GM19240 (cell line): ENCODE data around the gene ZNF560.
"Not testable (repeated sequence)": the region's sequence is repeated elsewhere in the genome, so short reads cannot be mapped to it uniquely, and the experiment has no call there.

Experiments
- DNase-seq: peaks from one replicate; pipeline ENCODE4 v3.0.0; 2011; ENCODE audit warnings: low spot score; ENCODE audit not compliant: insufficient read length

The ZNF560 gene

DNA sequence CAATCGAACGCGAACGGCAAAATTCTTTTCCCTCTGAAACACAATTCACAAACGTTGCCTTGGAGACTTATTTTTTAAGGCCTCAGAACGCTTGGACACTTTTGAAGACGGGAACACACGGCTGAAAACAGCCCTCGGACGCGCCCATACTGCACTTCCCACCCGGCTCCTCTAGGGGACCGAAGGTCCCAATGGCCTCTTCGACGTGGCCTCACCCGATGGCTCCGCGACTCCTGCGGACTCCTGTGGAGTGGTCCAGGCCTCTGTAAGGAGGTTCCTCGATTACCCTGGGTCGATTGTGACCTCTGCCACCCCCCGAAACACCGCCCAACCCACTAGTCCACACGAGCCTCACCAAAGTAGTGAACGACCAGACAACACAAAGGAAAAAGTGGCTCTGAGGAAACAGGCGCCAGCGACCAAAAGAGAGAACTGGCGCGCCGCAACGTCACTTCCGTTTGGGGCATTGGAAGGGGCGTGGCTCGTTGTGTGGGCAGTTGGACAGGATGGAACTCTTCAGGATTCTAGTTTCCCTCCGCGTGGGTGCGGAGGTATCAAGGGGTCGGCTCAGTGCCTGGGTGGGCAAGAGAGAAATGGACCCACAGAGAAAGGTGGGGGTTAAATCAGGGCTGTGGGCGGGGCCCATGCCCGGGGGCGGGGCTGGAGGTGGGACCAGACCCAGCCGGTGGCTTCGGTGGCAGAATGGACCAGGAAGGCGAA, at the start of gene ZNF560:
ZNF560 (minus strand) TSS at position 434 of the 720 bp plus-strand sequence. CDS start 23,303 bp downstream, outside the sequence.
- DNase-seq = no peak

DNA sequence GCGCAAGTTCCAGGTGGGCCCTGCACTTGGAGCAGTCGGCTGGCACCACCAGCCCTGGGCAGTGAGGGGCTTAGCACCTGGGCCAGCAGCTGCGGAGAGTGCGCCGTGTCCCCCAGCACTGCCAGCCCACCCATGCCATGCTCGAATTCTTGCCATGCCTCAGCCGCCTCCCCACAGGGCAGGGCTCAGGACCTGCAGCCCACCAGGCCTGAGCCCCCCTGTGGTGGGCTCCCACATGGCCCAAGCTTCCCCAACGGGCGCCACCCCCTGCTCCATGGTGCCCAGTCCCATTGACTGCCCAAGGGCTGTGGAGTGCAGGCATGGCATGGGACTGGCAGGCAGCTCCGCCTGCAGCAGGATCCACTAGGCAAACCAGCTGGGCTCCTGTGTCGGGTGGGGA, 49.5 kb upstream of the ZNF560 start:
- no peak for DNase-seq

DNA sequence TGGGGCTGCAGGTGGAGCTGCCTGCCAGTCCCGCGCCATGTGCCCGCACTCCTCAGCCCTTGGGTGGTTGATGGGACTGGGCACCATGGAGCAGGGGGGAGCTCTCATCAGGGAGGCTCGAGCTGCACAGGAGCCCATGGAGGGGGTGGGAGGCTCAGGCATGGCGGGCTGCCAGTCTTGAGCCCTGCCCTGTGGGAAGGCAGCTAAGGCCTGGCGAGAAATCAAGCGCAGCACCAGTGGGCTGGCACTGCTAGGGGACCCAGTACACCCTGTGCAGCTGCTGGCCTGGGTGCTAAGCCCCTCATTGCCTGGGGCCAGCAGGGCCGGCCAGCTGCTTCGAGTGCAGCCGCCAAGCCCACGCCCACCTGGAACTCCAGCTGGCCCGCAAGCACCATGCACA, 42.9 kb upstream of the ZNF560 start:
- DNase-seq = not testable (repeated sequence)

DNA sequence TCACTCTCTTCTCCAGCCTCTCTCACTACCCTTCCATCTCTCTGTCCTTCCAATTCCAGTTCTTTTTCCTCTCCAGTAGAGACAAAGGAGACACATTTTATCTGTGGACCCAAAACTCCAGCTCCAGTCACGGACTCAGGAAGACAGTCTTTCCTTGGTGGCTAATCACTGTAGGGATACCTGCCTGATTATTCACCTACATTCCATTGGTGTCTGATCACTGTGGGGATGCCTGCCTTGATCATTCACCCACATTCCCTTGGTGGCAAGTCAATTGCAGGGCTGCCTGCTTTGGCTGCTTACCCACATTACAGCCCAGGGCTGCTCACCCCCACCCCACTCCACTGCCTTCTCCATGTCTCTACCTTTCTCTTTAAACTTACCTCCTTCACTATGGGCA, 41.5 kb upstream of the ZNF560 start:
- DNase-seq = not testable (repeated sequence)

DNA sequence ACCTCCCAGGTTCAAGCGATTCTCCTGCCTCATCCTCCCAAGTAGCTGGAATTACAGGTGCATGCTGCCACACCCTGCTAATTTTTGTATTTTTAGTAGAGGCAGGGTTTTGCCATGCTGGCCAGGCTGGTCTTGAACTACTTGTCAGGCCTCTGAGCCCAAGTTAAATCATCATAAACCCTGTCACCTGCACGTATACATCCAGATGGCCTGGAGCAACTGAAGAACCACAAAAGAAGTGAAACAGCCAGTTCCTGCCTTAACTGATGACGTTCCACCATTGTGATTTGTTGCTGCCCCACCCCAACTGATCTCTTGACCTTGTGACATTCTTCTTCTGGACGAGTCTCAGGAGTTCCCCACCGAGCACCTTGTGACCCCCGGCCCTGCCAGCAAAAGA, 40.8 kb upstream of the ZNF560 start:
- not testable (repeated sequence) for DNase-seq

DNA sequence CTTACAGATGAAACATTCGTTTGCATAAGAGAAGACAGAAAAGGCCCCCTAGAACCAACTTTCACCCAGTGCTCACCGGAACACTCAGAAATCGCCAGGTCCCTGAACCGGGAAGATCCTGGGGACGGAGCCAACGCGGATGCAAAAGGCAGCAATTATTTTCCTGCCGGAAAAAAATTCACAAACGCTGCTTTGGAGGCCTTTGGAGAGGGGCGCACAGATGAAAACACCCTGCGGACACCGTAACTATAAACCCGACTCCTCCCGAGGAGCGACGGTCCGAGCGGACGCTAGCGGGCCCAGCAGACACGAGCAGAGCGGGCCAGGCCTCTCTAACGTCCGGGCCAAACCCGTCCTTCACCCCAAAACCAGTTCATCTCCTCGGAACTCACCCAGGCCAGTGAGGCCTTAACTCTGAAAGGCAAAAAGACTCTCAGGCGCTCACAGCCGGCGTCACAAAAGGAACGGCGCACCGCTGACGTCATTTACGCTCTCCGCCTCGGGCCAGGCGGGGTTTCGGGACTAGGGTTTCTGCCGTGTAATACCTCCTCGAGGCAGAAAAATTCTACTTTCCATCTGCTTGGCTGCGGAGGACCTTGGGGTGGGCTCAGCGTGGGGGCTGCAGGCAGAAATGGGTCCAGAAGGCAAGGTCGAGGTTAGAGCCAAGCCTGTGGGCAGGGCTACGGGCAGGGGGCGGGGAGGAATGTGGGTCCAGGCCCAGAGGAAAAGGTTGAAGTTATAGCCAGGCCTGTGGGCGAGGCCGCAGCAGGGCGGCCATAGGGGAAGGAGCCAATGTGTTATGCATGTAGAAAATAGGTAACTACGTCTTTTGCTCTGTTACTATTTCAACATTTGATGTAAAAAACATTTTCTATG, 40.0 kb upstream of the ZNF560 start, which contains the start of gene ZNF426:
ZNF426 (minus strand) TSS at position 463 of the 876 bp plus-strand sequence. CDS start 2,413 bp downstream, outside the sequence.
- peak; percentile 69 for DNase-seq

DNA sequence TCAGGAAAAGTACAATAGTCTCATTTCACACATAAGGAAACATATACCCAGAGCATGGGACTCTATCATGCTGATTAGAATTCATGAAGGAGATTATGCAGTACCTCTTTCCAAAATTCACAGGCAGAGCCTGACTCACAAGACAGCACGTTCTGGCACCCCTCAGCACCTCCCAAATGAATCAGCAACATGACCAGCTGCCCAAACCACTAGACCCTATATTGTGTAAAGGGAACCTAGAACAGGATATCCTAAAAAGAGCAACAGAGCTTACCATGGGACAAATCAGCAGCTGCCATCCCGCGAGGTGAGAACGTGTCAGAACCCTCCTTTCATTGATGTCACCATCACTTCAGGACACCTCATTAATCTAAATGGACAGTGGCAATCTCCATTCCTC, 37.5 kb upstream of the ZNF560 start:
- no peak for DNase-seq

DNA sequence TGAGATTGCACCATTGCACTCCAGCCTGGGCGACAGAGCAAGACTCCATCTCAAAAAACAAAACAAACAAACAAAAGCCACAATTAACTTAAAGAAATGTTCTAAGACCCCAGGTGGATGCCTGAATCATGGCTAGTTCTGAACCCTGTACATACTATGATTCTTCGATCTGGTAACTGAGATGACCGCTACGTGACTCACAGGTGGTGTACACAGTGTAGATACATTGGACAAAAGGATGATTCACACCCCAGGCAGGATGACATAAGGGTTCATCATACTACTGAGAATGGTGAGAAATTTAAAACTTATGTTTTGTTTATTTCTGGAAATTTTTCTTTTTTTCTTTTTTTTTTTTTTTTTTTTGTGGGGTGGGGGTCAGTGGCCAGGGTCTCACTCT, 33.5 kb upstream of the ZNF560 start:
- no peak for DNase-seq

DNA sequence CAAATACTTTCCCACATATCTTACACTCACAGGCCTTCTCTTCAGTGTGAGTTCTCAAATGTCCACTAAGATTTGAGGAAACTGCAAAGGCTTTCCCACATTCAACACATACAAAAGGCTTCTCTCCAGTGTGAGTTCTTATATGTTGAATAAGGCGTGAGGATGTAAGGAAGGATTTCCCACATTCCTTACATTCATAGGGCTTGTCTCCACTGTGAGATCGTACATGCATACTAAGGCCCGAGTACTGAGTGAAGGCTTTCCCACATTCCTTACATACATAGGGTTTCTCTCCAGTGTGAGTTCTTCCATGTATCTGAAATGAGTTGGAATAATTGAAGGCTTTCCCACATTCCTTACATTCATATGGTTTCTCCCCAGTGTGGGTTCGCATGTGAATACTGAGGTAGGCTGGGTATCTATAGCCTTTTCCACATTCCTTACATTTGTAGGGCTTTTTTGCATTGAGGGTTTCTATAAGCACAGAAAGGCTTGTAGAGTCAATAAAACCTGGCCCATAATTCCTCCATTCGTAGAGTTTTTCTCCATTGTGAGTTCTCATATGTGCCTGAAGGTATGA, 30.4 kb upstream of the ZNF560 start:
- no peak for DNase-seq

DNA sequence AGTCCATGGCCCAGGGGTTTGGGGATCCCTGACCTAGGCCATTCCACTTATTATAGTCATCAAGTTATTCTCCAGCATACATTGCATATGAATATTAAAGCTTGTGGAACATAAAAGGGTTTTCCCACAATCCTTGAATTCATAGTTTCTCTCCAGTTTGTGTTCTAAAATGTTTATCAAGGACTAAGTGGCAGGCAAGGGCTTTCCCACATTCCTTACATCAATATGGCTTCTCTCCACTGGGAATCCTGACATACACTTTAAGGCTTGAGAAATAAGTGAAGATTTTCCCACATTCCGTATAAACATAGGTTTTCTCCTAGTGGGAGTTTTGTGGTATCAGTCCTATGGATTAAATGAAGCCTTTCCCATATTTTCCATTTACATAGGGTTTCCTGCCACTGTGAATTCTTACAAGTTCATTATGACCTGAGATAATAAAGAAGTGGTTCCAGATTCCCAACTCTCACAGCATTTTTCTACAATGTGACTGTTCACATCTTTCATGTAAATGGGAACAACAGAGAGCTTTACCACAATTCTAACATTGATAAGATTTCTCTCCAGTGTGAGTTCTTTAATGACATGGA, 25.6 kb upstream of the ZNF560 start:
- DNase-seq = no peak

DNA sequence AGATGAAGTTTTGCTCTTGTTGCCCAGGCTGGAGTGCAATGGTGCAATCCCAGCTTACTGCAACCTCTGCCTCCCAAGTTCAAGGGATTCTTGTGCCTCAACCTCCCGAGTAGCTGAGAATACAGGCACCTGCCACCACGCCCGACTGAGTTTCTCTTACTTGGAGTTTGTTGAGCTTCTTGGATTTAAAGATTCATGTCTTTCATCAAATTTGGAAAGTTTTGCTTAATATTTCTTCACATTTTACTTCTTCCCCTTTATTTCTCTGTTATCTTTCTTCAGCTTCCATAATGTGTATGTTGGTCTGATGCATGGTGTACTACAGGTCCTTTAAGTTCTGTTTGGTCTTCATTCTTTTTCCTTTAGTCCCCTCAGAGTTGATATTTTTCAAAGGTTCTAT, 8.9 kb upstream of the ZNF560 start:
- DNase-seq = no peak

DNA sequence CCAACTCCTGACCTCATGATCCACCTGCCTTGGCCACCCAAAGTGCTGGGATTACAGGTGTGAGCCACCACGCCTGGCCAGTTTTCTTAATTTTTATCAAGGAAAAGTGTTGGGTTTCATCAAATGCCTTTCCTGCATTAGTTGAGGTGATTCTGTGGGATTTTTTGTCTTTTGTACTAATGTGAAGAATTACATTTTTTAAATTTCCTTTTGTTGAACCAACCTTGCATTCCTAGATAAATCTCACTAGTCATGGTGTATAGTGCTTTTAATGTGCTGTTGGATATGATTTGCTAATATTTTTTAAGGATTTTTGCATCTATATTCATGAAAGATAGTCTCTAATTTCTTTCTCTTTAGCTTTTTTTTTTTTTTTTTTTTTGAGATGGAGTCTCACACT, 2.4 kb upstream of the ZNF560 start:
- DNase-seq = no peak

DNA sequence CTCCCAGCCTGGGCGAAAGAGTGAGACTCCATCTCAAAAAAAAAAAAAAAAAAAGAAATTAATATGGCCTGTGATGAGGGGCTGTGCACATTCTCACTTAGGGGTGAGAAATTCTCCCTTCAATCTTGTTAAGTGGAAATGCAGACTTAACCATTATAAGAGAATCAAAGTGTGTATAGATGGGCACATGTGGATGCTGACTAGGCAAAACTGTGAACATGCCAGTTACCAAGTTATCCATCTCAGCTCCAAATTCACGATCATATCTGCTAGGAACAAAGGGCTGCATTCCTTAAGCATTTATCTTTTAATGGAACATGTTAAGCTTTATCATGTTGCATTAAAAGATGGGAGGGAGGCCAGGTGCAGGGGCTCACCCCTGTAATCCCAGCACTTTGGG, 4.3 kb downstream of the ZNF560 start:
- DNase-seq = no peak

DNA sequence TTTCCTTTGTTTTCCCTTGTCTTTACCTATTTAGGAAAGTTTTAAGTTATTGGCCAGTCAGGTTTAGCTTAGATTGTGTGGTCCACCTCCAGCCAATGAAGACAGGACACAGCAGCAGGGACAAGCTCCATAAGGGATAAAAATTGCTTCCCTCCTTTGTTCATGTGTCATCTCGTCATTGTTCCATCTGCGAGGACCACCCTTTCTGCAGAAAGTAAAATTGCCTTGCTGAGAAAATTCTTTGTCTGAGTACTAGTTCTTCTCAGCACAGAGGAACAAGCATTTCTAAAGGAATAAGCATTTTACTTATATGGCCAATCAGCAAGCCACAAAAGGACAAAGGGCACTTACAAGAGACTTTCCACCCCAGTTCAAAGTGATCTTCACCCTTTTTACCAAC, 11.4 kb downstream of the ZNF560 start:
- DNase-seq = no peak

DNA sequence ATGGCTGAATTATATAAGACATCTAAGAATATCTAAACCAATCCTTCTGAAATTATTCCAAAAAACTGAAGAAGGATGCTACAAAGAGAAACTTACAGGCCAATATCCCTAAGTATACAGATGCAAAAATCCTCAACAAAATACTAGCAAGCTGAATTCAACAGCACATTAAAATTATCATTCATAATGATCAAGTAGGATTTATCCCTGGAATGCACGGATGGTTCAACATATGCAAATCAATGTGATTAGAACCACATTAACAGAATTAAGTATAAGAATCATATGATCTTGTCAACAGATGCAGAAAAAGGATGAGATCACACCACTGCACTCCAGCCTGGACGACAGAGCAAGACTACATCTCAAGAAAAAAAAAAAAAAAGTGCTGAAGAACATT, 13.3 kb downstream of the ZNF560 start:
- DNase-seq = no peak

DNA sequence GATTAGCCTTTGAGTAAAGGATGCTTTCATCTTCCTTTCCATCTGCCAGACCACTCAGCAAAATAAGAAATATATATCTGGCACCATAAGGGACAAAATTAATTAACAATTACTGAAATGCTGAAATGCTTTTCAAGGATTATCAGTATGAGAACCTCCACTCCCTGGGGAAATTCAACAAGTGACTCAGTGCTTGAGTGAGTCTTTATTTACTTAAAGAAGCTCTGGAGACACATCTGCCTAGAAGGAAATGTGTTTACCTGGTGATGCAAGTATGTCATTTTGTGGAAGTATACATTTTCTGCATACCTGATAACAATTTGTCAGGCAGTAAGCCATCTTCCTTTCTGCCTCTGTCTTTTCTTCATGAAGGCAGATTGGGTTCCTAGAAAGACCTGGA, 23.4 kb downstream of the ZNF560 start:
- no peak for DNase-seq

DNA sequence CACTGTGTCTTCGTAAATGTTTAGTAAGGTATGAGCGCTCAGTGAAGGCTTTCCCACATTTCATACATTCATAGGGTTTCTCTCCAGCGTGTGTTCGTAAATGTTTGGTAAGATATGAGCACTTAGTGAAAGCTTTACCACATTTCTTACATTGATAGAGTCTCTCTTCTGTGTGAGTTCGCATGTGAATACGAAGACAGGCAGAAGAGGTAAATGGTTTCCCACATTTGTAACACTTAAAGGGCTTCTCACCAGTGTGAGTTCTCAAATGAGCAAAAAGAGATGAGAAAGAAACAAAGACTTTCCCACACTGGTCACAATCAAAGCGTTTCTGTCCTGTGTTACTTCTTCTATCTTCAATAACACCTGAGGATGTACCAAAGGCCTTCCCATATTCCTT, 31.3 kb downstream of the ZNF560 start:
- no peak for DNase-seq

DNA sequence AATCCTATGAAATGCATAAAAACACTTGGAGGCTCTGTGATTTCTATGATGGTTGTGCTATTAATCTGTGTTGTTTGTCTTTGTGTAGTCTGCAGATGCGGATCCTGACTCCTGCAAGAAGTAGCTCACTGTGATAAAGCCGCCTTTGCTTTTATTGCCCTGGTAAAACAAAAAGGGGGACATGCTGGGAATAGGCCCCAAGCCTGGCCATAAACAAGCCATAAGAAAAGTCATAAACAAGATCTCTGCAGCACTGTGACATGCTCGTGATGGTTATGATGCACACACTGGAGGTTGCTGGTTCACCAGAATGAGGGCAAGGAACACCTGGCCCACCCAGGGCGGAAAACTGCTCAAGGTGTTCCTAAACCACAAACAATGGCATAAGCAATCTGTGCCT, 36.5 kb downstream of the ZNF560 start:
- no peak for DNase-seq

DNA sequence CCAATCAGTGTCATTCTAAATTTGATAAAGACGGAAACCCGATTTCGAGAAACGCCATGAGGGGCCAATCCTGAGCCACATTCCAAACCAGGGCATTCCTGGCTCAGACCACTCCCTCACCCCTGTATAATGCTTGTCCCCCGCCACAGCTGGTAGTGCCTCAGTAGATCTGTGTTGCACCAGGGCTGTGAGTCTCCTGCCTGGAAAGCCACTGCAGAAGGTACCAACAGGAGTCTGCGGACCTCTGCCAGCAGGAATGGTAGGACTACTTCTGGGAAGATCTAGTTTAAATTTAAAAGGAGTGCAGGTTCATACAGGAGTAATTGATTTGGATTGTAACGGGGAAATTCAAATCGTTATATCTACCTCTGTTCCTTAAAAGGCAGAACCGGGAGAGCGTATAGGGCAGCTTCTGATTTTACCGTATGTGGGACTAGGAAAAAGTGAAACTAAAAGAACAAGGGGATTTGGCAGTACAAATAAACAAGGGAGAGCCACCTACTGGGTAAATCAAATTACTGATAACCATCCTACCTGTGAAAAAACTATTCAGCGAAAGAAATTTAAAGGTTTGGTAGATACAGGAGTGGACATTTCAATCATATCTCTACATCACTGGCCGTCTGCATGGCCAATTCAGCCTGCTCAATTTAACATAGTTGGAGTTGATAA, 42.3 kb downstream of the ZNF560 start:
- no peak for DNase-seq

DNA sequence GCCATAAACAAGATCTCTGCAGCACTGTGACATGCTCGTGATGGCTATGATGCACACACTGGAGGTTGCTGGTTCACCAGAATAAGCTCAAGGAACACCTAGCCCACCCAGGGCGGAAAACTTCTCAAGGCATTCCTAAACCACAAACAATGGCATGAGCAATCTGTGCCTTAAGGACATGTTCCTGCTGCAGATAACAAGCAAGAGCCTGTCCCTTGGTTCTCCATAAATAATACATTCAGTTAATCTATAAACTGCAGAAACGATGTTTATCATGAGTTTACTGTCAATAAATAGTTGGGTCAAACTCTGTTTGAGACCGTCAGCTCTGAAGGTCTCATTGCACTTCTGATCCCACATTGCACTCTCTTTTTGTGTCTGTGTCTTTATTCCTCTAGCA, 44.5 kb downstream of the ZNF560 start:
- no peak for DNase-seq

DNA sequence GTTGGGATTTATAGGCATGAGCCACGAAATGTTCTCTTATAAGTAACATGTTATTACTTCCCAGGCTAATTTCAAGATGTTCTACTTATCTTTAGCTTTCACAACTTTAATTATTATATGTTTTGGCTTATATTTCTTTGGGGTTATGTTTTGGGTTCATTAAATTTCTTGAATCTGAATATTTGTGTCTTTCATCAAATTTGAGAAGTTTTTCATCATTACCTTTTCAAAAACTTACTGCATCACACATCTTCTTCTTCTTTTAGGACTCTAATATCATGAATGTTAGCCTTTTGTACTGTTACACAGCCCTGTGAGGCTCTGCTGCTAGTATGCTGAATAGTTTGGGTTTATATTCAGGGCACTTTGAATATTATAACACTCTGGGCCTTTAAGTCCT, 53.4 kb downstream of the ZNF560 start:
- no peak for DNase-seq
